Left ventricle myocardium inferior (tissue), 1 donor: Measurements from ENCODE around the gene ROR1. TPM values are rescaled to one million over a fixed set of nuclear protein-coding genes. Genes with fewer than 3 reads are reported as not detected.

Experiments
- DNase-seq: peaks from one replicate; pipeline ENCODE4 v3.0.0-alpha.2; 2020
- H3K27ac ChIP-seq: fragments of 200-600 bp; replicated peaks from 2 replicates; pipeline ENCODE4 v1.8.0; 2021
- H3K27me3 ChIP-seq: fragments of 200-600 bp; 2 replicates; pipeline ENCODE4 v1.8.0; 2021; ENCODE audit warnings: low read depth
- H3K36me3 ChIP-seq: fragments of 200-600 bp; 2 replicates; pipeline ENCODE4 v1.8.0; 2021
- H3K4me1 ChIP-seq: fragments of 200-600 bp; 2 replicates; pipeline ENCODE4 v1.8.0; 2021
- H3K4me3 ChIP-seq: fragments of 200-600 bp; 2 replicates; pipeline ENCODE4 v1.8.0; 2021; ENCODE audit warnings: mild to moderate bottlenecking, moderate library complexity
- H3K9me3 ChIP-seq: fragments of 200-600 bp; replicated peaks from 2 replicates; pipeline ENCODE4 v1.8.0; 2021
- CTCF ChIP-seq: fragments of 200-600 bp; IDR thresholded peaks from 2 replicates; pipeline ENCODE4 v1.8.0; 2021; ENCODE audit warnings: antibody characterized with exemption, mild to moderate bottlenecking, borderline replicate concordance
- intact Hi-C: fragments of 100-400 bp; cut with micrococcal nuclease; formaldehyde crosslinking; loops from one replicate; pipeline ENCODE4 v1.11.0; 2022
- total RNA-seq: library from RNA; stranded (reverse); fragmentation: NEBNext Ultra II Directional; extraction: Animal tissue kit (Norgen Biotek cat#: 25700); gene quantifications from one replicate; pipeline ENCODE4 v1.2.1, GENCODE V29; 2021
- donor health status: DM: no; HTN: yes; CAD: no; lungs with severe emphysema.

ROR1 gene
- total RNA-seq, 1 donor from 2014 or later: 14.0 TPM

GRCh38 chr1:64082459-64082858 is 308.6 kb downstream of the ROR1 start:
- intact Hi-C loops: no loop called here
- no peak overlapping the region for H3K27ac ChIP-seq
- DNase-seq: no peak
- H3K4me1 ChIP-seq: peaks cover 36% of the 10 kb centered on the region
- H3K36me3 ChIP-seq: no peaks in the 10 kb centered on the region
- TF ChIP-seq CTCF: no peak
- no peaks in the 10 kb centered on the region for H3K9me3 ChIP-seq
- H3K4me3 ChIP-seq: no peak overlapping the region
- H3K27me3 ChIP-seq: no peaks in the 10 kb centered on the region

DNA sequence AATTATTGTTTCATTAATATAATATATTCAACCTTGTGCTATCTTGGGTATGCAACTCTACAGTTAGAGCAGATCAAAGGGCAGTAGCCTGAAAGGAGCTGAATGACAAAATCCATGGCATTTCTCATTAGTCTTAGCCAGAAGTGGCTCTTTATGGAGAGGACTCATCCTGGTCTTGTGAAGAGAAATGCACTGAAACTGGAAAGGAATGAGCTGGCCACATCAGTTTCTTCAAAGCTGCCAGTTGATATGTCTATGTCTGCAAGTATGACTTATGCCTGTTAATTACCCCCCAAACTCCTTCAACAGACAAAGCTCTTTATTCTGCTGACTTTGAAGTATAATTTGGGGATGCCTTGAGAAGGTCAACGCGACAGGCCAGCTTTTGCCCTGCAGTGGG is 310.6 kb downstream of the ROR1 start:
- Histone ChIP-seq H3K36me3 (no peaks in the 10 kb centered on the region), H3K4me3 (no peak overlapping the region), H3K4me1 (peaks cover 34% of the 10 kb centered on the region), H3K9me3 (no peaks in the 10 kb centered on the region), H3K27me3 (no peaks in the 10 kb centered on the region), H3K27ac (no peak overlapping the region)
- intact Hi-C loops: no loop called here
- no peak for TF ChIP-seq CTCF
- no peak for DNase-seq

GRCh38 chr1:64087768-64088167 is 314.0 kb downstream of the ROR1 start:
- peaks cover 20% of the 10 kb centered on the region for H3K4me1 ChIP-seq
- intact Hi-C loops: no loop called here
- DNase-seq: no peak

GRCh38 chr1:64090436-64090835 is 316.6 kb downstream of the ROR1 start:
- Histone ChIP-seq H3K4me1 (peaks cover 11% of the 10 kb centered on the region), H3K27ac (no peak overlapping the region), H3K36me3 (no peaks in the 10 kb centered on the region), H3K4me3 (no peak overlapping the region), H3K27me3 (no peaks in the 10 kb centered on the region), H3K9me3 (no peaks in the 10 kb centered on the region)
- no peak for DNase-seq
- intact Hi-C loops: no loop called here
- TF ChIP-seq CTCF: no peak

More at GRCh38 chr1:64087768-64088167, 314.0 kb downstream of the ROR1 start:
- Histone ChIP-seq H3K27me3 (no peaks in the 10 kb centered on the region), H3K4me3 (no peak overlapping the region), H3K36me3 (no peaks in the 10 kb centered on the region), H3K9me3 (no peaks in the 10 kb centered on the region), H3K27ac (no peak overlapping the region)
- no peak for TF ChIP-seq CTCF

DNA sequence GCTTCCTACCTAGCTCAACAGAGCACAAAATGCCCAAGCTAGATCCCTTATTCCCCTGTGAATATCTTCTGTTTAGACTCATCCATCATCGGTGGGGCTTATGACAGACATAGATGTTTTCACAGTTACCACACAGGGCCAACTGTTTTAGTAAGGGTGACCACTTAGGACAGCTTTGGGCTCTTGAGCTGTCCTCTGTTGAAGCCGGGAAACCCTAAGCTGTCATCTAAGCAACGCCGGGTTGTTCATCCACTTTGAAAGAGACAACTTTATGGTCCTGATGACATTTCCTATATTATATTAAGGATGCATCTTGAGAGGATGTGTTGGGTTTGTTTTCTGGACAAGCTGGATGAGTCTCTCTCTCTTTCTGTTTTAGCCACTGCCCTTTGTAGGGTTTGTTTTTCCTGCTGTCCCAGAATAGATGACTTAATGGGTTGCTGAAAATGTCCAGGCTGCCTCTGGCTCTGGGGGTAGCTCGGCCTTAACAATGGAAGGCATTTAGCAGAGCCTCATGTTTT is 319.1 kb downstream of the ROR1 start:
- Histone ChIP-seq H3K27ac (no peak overlapping the region), H3K4me1 (peaks cover 16% of the 10 kb centered on the region), H3K27me3 (no peaks in the 10 kb centered on the region), H3K9me3 (no peaks in the 10 kb centered on the region), H3K4me3 (no peak overlapping the region), H3K36me3 (no peaks in the 10 kb centered on the region)
- TF ChIP-seq CTCF: no peak
- intact Hi-C loops: no loop called here
- DNase-seq: no peak
